GM19395 (cell line): ENCODE measurements around the gene BCL11A.

Experiments used
- ATAC-seq: cut with Tn5 transposase; IDR thresholded peaks from one replicate; pipeline ENCODE4 v1.9.1; 2021; ENCODE audit warnings: mild to moderate bottlenecking, moderate library complexity; ENCODE audit not compliant: unreplicated experiment

The BCL11A gene

DNA sequence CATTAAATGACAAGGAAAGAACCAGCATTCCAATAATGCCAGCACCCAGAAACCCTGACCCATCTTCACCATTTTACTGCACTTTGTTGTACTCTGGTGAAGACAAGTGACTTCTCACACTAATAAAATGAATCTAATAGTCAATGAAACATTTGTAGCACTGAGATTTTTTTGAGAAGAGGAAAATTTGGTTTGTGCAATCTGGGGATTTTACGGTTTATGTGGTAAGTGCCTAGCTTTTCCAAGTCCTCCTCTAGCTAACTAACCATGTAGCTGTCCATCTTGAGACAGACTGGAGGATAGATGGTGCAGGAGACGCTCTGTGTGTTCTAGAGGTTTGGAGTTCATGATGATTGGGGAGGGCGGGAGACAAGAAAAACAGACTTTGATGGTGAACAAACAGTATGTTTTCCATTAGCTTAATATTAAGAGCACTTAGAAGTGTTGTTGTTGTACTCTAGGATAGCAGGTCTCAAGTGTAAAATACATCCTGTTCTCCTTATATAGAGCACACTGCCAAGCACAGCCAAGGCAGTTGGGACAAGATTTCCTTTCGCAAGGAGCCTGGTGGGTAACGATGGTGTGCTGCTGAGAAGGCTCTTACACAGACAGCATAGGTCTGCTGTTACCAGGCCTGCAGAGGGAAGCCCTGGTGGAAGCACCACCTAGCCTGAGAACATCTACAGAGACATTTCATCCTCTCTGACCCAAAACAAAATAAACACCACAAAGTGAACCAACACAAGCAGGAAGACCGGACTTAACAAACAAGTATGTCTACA, 83.7 kb downstream of the BCL11A start:
- ATAC-seq = no peak

DNA sequence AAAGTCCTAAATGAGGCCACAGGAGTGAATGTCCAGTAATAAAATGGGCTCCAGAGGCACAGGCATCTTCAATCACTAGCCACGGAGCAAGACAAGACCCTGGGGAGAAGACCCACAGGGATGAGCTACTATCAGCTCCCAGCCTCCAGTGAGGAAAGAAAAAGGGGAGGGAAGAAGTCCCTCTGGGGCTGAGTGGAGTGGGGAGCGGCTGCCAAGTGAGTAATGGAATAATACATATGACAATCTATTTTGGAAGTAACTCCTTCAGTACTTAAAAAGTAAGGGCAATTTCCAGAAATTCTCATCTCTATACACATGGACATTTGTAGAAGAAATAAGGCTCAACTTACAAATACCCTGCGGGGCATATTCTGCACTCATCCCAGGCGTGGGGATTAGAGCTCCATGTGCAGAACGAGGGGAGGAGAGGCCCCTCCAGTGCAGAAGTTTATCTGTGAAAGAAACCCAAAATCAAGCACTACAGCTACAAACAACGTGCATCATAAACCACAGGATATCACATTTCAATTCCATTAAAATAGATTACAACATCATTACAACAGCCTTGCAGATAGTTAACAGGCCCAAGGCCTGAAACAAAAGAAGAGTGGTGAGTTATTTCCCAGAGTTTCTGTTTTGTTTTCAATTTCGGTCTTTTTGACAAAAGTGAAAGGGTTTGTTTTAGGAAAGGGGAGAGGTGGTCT, 84.9 kb downstream of the BCL11A start:
- no peak for ATAC-seq

DNA sequence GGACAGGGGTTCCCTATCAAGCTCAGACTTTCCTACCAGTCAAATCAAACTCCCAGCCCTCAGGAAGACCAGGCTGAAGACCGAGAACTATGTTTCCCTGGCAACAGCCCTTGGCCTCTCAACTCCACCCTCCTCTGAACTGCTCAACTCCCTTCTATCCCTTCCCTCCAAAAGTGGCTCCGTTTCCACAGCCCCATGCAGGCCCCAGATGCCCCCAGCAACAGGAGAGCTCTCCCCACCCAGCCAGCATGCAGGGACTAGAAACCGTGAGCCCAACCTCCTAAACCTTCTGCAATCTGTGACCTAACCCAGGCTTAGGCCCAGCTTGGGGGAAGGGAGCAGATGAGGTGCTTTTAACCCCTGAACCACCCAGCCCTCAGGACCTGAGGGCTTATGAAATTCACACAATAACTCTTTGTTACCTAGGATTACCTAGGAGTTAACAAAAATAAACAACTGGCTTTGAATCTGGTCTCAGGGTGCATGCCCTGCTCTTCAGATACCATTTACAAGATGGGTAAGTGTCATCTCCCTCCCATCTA, 87.2 kb downstream of the BCL11A start:
- no peak for ATAC-seq

DNA sequence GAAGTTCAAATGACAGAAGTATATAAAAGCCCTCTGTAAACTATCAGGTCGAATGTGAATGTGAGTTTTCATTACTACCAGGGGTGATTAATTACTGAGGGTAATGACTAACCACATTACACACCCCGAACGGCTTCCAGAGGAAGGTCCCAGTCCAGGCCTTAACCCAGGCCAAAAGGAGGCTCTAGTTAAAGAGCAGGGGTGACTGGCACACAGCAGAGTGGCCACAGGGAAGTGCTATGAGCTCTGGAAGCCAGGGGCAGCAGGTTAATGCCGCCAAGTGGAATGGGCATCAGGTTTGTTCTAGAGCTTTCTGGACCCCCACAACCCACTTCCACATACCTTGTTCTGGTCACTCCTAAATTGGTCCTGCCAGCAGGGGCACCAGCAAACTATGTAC, 87.7 kb downstream of the BCL11A start:
- ATAC-seq = no peak

DNA sequence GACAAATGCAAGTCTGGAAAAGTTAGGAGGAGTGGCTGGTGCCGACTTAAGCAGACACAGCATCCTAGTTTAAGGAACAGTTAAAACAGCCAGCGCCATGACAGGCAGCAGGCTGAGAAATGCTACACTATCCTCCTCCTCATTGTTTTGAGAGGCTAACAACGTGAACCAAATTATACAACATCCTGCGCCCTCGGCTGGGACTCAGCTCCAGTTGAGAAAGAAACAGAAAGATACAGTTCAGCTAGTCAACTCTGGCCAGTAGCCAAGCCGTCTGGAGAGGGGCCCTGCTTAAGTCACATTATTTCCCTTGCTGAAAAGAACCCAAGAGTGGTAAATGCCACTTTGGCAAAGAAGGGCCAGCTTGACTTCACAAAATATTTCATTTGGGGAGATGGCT, 90.2 kb downstream of the BCL11A start:
- no peak for ATAC-seq

DNA sequence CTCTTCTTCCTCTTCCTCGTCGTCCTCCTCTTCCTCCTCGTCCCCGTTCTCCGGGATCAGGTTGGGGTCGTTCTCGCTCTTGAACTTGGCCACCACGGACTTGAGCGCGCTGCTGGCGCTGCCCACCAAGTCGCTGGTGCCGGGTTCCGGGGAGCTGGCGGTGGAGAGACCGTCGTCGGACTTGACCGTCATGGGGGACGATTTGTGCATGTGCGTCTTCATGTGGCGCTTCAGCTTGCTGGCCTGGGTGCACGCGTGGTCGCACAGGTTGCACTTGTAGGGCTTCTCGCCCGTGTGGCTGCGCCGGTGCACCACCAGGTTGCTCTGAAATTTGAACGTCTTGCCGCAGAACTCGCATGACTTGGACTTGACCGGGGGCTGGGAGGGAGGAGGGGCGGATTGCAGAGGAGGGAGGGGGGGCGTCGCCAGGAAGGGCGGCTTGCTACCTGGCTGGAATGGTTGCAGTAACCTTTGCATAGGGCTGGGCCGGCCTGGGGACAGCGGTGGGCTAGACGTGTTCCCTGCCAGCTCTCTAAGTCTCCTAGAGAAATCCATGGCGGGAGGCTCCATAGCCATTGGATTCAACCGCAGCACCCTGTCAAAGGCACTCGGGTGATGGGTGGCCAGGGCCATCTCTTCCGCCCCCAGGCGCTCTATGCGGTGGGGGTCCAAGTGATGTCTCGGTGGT, 91.9 kb downstream of the BCL11A start:
- no peak for ATAC-seq

DNA sequence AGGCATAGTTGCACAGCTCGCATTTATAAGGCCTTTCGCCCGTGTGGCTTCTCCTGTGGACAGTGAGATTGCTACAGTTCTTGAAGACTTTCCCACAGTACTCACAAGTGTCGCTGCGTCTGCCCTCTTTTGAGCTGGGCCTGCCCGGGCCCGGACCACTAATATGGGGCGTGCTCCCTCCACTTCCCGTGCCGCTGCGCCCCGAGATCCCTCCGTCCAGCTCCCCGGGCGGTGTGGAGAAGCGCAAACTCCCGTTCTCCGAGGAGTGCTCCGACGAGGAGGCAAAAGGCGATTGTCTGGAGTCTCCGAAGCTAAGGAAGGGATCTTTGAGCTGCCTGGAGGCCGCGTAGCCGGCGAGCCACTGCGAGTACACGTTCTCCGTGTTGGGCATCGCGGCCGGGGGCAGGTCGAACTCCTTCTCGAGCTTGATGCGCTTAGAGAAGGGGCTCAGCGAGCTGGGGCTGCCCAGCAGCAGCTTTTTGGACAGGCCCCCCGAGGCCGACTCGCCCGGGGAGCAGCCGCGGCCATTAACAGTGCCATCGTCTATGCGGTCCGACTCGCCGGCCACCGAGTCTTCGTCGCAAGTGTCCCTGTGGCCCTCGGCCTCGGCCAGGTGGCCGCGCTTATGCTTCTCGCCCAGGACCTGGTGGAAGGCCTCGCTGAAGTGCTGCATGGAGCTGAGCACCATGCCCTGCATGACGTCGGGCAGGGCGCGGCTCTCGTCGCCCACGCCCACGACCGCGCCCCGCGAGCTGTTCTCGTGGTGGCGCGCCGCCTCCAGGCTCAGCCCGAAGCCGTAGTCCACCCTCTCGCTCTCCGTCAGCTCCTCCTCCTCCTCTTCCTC, 92.7 kb downstream of the BCL11A start:
- no peak for ATAC-seq

DNA sequence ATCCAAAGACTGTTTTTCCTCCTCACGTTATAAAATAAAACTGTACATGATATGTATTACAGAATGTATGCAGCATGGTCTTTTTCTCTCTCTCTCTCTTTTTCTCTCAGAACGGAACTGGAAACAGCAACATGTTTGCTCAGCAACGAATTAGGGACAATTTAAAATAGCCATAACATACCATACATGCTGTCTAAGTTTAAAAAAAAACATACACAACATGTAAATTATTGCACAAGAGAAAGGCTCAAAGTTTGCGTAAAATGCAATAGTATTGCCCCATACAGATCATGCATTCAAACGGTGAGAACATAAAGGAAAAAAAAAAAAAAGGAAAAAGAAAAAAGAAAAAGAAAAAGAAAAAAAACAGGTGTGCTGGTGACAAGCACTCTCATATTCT, 93.6 kb downstream of the BCL11A start:
- ATAC-seq = no peak

DNA sequence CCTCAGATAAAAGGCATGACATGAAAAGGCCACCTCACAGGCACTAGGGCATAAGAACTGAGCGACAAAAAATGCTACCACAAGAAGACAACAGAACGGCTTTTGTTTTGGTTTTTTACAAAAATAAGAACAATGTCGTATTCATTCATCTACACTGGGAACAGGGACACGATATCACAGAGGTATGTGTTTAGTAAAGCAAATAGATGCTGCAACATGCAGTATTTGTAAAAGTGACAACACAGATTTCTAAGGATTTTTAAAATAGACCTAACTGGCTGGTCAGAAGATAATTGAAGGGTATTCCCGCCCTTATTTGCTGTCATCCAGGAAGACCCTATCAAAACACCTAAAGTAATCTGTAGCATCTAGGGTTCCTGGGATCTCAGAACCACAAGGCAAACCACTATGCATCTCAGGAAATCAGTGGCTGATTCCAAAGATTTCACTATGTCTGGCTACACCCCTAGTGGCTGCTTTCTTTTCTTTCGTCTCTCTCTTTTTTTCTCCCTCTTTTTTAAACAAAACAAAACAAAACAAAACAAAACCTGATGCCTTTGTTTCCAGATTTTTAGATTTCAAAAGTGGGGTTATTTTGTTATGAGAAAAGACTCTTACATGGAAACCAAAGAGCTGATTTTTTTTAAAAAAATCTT, 97.2 kb downstream of the BCL11A start:
- no peak for ATAC-seq

DNA sequence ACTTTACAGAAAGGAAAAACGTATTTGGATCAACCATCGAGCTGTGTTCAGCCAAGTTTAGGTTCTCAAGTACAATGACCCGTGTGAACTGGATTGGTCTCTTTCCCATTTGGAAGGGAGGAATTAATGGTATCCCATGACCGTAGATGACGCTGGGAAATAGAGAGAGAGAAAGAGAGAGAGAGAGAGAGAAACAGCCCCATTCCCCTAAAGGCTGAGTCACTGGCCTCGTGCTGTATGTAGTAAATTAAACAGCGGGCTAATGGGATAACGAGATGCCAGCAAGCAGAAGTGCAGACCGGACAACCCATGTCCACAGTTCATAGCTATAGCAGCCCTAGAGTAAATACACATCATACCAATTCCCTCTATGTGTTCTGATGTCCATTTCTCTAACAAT, 99.6 kb downstream of the BCL11A start:
- ATAC-seq = no peak

DNA sequence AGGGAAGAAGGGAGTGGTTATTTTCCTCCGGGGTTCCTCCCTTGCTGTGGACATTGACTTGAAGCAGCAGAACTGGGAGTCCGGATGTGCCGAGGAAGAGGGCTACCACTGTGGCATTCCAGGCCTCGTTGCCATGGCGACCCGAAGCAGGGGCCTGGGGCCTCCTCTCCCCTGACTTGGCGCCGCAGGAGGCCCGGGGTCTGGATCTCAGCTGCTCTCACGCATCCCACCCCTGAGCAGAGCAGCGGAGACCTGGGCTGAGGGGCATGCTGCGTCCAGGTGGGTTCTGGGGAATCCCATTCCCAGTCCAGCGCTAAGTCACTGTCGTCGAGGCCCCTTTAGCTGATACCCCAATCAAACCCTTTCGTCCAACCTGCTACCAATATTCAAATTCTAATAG, 100.2 kb downstream of the BCL11A start:
- ATAC-seq = no peak

DNA sequence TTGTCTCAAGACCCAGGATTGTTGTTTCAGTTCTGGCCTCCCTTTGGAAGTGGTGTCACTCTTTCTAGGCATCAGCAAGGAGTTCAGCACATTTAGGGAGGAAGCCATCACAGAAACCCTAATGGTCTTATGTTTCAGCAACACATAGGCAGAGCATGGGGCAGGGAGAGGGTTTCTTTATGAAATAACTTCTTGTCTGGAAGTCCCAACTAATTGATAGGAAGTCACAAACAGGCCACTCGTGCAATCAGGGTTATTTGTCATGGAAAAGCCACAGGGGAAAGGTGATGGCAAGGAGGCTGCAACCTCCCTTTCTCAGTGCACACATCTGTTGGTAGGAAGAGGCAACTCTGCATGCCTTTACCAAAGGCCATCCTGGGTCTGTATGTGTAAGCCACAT, 103.0 kb downstream of the BCL11A start:
- no peak for ATAC-seq

DNA sequence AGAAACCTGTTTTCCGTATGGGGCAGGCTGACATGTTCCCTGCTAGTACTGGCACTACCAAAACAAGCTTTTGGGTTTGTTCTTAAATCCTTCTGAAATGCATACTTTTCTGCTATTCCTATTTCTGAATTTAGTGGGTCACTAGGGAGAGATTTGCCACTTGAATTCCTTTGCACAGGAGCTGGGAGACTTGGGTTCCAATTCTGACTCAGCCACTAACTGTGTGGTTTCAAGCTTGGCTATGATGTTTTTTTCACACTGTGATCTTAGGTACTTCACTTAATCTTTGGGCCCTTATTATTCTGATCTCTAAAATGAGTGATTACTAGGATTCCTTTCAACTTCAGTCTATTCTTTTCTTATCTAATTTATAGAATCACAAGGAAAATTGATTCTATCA, 105.5 kb downstream of the BCL11A start:
- ATAC-seq = no peak

DNA sequence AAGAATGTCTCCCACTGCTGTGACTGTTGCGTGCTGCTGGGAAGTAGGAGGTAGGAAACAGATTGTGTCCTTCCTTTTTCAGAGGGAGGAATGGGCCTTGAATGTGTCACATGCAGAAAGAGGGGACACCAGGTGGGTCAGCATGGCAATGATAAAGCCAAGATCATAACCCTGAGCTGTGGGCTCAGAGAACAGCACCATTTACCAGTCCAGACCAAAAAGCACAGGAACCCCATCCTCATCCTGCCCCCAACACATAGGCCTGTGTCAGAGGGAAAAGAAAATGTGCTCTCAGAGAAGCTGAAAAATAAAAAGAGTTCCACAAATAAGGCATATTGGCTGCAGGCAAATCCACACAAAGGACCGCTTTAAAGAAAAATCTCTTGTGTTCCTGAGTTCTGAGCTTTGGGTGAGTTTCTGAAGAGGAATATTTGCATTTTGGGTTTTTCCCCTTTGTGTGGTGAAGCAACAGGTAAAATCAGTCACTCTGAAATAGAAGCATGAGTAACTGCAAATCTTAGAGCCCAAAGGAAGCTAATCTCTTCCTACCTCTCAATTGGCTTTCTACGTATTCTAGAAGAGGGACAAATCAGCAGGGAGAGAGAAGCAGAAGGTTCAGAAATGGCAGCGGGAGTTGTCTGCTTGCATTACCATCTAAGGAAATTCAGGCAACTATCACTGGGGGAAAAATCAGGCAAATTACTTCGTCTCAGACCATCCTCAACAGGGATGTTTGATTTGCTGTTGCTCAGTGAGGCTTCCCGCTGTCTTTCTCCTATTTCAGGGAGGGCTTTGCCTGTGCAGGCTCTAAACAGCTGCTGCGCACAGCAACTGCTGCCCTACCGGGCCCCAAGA, 106.8 kb downstream of the BCL11A start:
- ATAC-seq = peak; percentile 90

DNA sequence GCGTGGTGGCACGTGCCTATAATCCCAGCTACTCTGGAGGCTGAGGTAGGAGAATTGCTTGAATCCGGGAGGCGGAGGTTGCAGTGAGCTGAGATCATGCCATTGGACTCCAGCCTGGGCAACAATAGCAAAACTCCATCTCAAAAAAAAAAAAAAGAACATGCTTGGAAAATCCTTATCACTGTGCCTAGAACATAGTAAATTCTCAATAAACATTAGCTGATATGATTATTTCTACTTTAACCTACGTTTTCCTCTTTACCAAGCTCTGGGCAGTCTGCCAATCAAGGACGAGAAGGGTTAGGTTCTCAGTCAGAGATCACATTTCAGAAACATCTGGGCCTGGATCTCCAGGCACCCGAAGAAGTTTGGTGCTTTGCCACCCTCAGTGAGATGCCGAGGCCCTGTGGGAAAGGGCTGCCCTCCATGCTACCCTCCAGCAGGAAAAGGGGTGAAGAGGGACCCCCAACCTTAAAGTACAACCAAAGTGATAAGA, 107.7 kb downstream of the BCL11A start:
- no peak for ATAC-seq

DNA sequence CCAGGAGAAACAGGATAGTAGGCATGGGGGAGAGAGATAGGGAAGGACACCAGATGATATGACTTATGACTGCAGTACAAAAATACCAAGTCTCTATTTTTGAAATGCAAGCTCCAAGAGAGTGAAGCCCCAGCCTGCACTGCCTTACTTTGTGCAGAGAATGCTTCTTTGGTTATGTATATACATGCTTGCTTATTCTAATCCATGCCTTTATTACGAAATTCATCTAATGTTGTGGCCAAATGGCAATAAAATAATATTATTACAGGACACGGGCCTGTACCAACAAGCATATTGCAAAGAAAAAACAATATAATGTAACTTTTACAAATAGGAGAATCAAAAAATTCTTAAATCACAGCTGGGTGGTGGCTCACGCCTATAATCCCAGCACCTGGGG, 110.8 kb downstream of the BCL11A start:
- ATAC-seq = no peak

DNA sequence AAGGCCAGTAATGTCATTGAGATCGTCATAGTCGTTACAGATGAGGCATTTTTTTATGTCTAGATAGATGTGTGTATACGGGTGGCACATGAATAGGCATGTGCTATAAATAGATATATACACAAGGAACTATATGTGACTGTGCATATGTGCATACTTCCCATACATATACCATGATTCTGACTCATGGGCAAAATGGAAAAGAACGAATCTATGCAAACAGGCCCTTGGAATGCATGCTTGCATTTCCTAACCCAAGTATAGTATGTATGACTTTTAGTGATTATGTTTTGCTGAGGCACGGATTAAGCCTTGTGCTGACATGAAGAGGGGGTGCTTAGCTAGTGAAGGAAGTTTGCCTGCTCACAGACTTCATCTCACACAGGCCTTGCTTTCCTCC, 111.7 kb downstream of the BCL11A start:
- ATAC-seq = no peak

DNA sequence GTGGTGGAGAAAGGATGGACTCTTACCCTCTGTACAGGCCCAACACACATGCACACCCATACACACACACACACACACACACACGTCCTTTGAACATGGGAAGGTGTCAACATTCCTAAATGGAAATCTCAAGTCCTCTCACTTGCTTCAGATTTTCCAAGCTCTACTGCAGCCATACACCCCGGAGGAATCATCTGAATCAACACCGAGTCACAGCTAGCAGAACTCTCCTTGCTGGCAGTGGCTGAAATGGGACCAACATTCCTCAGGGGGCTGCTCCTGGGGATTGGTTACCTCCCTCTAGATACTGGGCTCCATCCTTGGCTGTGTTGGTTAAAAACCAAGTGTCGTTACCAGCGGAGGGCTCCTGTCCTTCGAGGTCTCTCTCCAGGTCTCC, 112.7 kb downstream of the BCL11A start:
- ATAC-seq = no peak

DNA sequence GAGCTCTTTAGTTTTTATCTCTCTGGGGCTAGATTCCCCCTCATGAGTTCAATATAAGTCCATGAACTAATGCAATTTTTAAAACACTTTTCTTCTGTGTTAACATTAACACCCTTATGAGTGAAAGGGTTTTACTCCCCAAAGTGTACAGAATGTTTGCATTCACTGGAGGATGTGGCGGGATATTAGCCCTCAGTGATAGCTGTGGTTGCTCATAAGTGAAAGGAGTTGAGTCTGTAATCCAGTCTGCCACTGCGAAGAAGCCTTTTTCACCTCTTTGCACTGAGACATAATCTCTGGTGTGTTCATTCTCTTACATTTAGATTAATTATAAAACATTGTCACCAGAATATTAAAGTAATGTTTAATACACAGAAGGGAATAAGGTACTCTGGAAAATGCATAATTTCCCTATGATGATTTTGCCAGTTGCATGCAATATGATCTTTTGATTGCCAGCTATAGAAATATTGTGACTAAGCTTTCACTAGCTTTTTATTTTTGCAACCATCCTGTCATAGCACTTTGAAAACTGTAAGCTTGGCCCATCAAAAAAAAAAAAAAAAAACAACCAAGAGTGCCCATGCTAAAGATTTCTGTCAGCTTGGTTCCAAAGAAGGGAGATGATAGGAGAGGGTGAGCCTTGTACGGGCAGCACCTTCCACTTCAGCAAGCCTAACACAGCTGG, 113.2 kb downstream of the BCL11A start:
- peak; percentile 33 for ATAC-seq
